Neural cell (in vitro differentiated cells): ENCODE data around the gene DIP2C. TPM values are rescaled to one million over a fixed set of nuclear protein-coding genes. Genes with fewer than 3 reads are reported as not detected.

Source experiments
- H2AFZ ChIP-seq: fragments of 200-600, 300-800 bp; sonication (generic), shearing (Covaris generic); 2 replicates; pipeline ENCODE4 v1.6.0; 2014; ENCODE audit warnings: low read depth, mild to moderate bottlenecking, antibody characterized with exemption, low read length, moderate library complexity
- H3F3A ChIP-seq: fragments of 200-600 bp; shearing (Covaris generic); 2 replicates; pipeline ENCODE4 v1.6.1; 2016; ENCODE audit warnings: mild to moderate bottlenecking, moderate library complexity, mixed read lengths, antibody characterized with exemption, low read length; ENCODE audit not compliant: insufficient read depth, poor library complexity, severe bottlenecking
- H3K27ac ChIP-seq: fragments of 200-600, 300-800 bp; sonication (generic), shearing (Covaris generic); 2 replicates; pipeline ENCODE4 v1.5.1; 2014; ENCODE audit warnings: mild to moderate bottlenecking, low read length, moderate library complexity
- H3K27me3 ChIP-seq: fragments of 300-800, 200-600 bp; sonication (generic), shearing (Covaris generic); 2 replicates; pipeline ENCODE4 v1.6.0; 2014; ENCODE audit warnings: mild to moderate bottlenecking, low read depth, low read length, moderate library complexity; ENCODE audit not compliant: insufficient read depth
- H3K36me3 ChIP-seq: fragments of 300-800, 200-600 bp; sonication (generic), shearing (Covaris generic); 2 replicates; pipeline ENCODE4 v1.5.1; 2014; ENCODE audit warnings: mild to moderate bottlenecking, antibody characterized with exemption, low read length, moderate library complexity; ENCODE audit not compliant: insufficient read depth
- H3K4me2 ChIP-seq: fragments of 300-800, 200-600 bp; sonication (generic), shearing (Covaris generic); 2 replicates; pipeline ENCODE4 v1.6.0; 2014; ENCODE audit warnings: mild to moderate bottlenecking, low read length
- H3K4me3 ChIP-seq: fragments of 300-800, 200-600 bp; sonication (generic), shearing (Covaris generic); 2 replicates; pipeline ENCODE4 v1.5.1; 2014; ENCODE audit warnings: mild to moderate bottlenecking, low read length, moderate library complexity
- H3K79me2 ChIP-seq: fragments of 200-600 bp; shearing (Covaris generic); replicated peaks from 2 replicates; pipeline ENCODE4 v1.6.0; 2014; ENCODE audit warnings: mild to moderate bottlenecking, low read length, moderate library complexity; ENCODE audit not compliant: insufficient read depth
- H3K9ac ChIP-seq: fragments of 300-800, 200-600 bp; sonication (generic), shearing (Covaris generic); 2 replicates; pipeline ENCODE4 v1.6.1; 2016; ENCODE audit warnings: mild to moderate bottlenecking, low read length, mixed read lengths
- H3K9me2 ChIP-seq: fragments of 200-600 bp; shearing (Covaris generic); 2 replicates; pipeline ENCODE4 v1.6.1; 2016; ENCODE audit warnings: mild to moderate bottlenecking, low read length, mixed read lengths; ENCODE audit not compliant: insufficient read depth
- H3K9me3 ChIP-seq: fragments of 200-600, 300-800 bp; sonication (generic), shearing (Covaris generic); 2 replicates; pipeline ENCODE4 v1.6.1; 2016; ENCODE audit warnings: mild to moderate bottlenecking, mixed run types, low read length, moderate library complexity, mixed read lengths
- H4K20me1 ChIP-seq: fragments of 200-600 bp; shearing (Covaris generic); 2 replicates; pipeline ENCODE4 v1.6.1; 2016; ENCODE audit warnings: mild to moderate bottlenecking, mixed run types; ENCODE audit not compliant: insufficient read depth
- EP300 ChIP-seq: fragments of 450-650 bp; conservative IDR thresholded peaks from 2 replicates; pipeline ENCODE4 v1.6.1; 2014; ENCODE audit warnings: antibody characterized with exemption, mild to moderate bottlenecking, moderate library complexity; ENCODE audit not compliant: poor library complexity, severe bottlenecking
- EZH2 ChIP-seq: fragments of 200-600, 300-800 bp; shearing (Covaris generic), sonication (generic); IDR thresholded peaks from 2 replicates; pipeline ENCODE4 v1.6.1; 2014; ENCODE audit warnings: antibody characterized with exemption, low read length, borderline replicate concordance, mild to moderate bottlenecking; ENCODE audit not compliant: insufficient read depth, poor library complexity, severe bottlenecking
- MXI1 ChIP-seq: fragments of 450-650 bp; conservative IDR thresholded peaks from 2 replicates; pipeline ENCODE4 v1.6.1; 2014; ENCODE audit warnings: antibody characterized with exemption, mild to moderate bottlenecking; ENCODE audit not compliant: poor library complexity, severe bottlenecking
- POLR2AphosphoS5 ChIP-seq: IDR thresholded peaks from 2 replicates; pipeline ENCODE4 v1.6.1; 2012
- RAD21 ChIP-seq: fragments of 450-650 bp; conservative IDR thresholded peaks from 2 replicates; pipeline ENCODE4 v1.6.1; 2014; ENCODE audit warnings: antibody characterized with exemption, mild to moderate bottlenecking, moderate library complexity
- SMC3 ChIP-seq: fragments of 450-650 bp; conservative IDR thresholded peaks from 2 replicates; pipeline ENCODE4 v1.6.1; 2014; ENCODE audit warnings: antibody characterized with exemption, mild to moderate bottlenecking, moderate library complexity; ENCODE audit not compliant: poor library complexity
- TAF1 ChIP-seq: IDR thresholded peaks from 2 replicates; pipeline ENCODE4 v1.6.1; 2012; ENCODE audit warnings: low read depth
- polyA plus RNA-seq: library from polyadenylated mRNA; depleted of rRNA; stranded (reverse); fragments of >200 nt; gene quantifications from 2 replicates; pipeline ENCODE4 v1.2.3, GENCODE V29; 2014
- TF ChIP-seq, protein P1 (sequence below): IDR thresholded peaks from 2 replicates; pipeline ENCODE4 v1.6.1; 2012; ENCODE audit warnings: borderline replicate concordance
- TF ChIP-seq, protein P2 (sequence below): fragments of 450-650 bp; IDR thresholded peaks from 2 replicates; pipeline ENCODE4 v1.5.1; 2014; ENCODE audit warnings: antibody characterized with exemption, mild to moderate bottlenecking, moderate library complexity; ENCODE audit not compliant: poor library complexity, severe bottlenecking

DIP2C gene
- polyA plus RNA-seq, 1 donor from 2014 or later: 24.1 TPM

DNA sequence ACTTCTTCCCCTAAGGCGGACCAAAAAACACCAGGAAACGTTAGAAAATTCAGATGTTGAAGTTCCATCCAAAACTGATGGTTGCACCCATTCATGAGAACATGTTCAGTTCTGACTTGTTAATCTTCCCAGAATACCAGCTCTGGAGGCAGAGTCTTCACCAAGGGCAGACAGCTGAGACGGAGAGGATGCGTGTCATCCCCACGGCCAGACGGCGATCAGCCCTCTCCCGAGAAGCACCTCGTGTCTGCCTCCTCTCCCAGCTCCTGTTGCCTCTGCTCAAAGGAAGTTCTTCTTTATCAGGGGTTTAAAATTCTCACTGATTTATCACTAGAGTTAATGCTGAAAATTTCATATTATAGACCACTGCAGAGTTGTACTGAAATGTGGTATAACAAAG, 284.5 kb downstream of the DIP2C start:
- Histone ChIP-seq H3K4me2 (no peak overlapping the region), H2AFZ (no peak overlapping the region), H3K9me3 (no peaks in the 10 kb centered on the region), H3F3A (no peaks in the 10 kb centered on the region), H3K9ac (no peak overlapping the region), H3K36me3 (peaks cover 4% of the 10 kb centered on the region), H3K27ac (no peak overlapping the region), H3K79me2 (no peaks in the 10 kb centered on the region), H3K4me3 (no peak overlapping the region), H4K20me1 (peaks cover 3% of the 10 kb centered on the region), H3K9me2 (no peaks in the 10 kb centered on the region), H3K27me3 (no peaks in the 10 kb centered on the region)
- no peak for TF ChIP-seq SMC3
- no peak for TF ChIP-seq RAD21
- TF ChIP-seq MXI1: no peak
- TF ChIP-seq POLR2AphosphoS5: no peak
- TF ChIP-seq EZH2: no peak
- no peak for TF ChIP-seq TAF1
- TF ChIP-seq EP300: no peak
- TF ChIP-seq, protein P1, sequence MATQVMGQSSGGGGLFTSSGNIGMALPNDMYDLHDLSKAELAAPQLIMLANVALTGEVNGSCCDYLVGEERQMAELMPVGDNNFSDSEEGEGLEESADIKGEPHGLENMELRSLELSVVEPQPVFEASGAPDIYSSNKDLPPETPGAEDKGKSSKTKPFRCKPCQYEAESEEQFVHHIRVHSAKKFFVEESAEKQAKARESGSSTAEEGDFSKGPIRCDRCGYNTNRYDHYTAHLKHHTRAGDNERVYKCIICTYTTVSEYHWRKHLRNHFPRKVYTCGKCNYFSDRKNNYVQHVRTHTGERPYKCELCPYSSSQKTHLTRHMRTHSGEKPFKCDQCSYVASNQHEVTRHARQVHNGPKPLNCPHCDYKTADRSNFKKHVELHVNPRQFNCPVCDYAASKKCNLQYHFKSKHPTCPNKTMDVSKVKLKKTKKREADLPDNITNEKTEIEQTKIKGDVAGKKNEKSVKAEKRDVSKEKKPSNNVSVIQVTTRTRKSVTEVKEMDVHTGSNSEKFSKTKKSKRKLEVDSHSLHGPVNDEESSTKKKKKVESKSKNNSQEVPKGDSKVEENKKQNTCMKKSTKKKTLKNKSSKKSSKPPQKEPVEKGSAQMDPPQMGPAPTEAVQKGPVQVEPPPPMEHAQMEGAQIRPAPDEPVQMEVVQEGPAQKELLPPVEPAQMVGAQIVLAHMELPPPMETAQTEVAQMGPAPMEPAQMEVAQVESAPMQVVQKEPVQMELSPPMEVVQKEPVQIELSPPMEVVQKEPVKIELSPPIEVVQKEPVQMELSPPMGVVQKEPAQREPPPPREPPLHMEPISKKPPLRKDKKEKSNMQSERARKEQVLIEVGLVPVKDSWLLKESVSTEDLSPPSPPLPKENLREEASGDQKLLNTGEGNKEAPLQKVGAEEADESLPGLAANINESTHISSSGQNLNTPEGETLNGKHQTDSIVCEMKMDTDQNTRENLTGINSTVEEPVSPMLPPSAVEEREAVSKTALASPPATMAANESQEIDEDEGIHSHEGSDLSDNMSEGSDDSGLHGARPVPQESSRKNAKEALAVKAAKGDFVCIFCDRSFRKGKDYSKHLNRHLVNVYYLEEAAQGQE: no peak
- TF ChIP-seq, protein P2, sequence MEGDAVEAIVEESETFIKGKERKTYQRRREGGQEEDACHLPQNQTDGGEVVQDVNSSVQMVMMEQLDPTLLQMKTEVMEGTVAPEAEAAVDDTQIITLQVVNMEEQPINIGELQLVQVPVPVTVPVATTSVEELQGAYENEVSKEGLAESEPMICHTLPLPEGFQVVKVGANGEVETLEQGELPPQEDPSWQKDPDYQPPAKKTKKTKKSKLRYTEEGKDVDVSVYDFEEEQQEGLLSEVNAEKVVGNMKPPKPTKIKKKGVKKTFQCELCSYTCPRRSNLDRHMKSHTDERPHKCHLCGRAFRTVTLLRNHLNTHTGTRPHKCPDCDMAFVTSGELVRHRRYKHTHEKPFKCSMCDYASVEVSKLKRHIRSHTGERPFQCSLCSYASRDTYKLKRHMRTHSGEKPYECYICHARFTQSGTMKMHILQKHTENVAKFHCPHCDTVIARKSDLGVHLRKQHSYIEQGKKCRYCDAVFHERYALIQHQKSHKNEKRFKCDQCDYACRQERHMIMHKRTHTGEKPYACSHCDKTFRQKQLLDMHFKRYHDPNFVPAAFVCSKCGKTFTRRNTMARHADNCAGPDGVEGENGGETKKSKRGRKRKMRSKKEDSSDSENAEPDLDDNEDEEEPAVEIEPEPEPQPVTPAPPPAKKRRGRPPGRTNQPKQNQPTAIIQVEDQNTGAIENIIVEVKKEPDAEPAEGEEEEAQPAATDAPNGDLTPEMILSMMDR: no peak

DNA sequence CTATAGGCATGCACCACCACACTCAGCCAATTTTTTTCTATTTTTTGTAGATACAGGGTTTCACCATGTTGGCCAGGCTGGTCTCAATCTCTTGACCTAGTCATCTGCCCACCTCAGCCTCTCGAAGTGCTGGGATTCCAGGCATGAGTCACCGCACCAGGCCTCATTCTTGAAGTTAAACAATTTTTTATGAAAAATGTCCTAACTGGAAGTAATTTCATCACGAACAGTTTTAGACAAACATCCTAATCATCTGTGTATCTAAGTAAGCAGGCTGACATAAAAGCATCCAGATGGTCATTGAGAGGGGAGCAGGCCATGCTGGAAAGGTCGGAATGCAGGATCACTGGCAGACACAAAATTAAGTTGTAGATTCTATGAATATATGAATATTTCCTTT, 285.1 kb downstream of the DIP2C start:
- Histone ChIP-seq H3K4me2 (no peak overlapping the region), H3F3A (no peaks in the 10 kb centered on the region), H2AFZ (no peak overlapping the region), H3K79me2 (no peaks in the 10 kb centered on the region), H4K20me1 (peaks cover 3% of the 10 kb centered on the region), H3K9me3 (no peaks in the 10 kb centered on the region), H3K27ac (no peak overlapping the region), H3K9ac (no peak overlapping the region), H3K9me2 (no peaks in the 10 kb centered on the region), H3K4me3 (no peak overlapping the region), H3K36me3 (peaks cover 4% of the 10 kb centered on the region), H3K27me3 (no peaks in the 10 kb centered on the region)
- TF ChIP-seq, protein P1: no peak
- TF ChIP-seq MXI1 (no peak), POLR2AphosphoS5 (no peak), SMC3 (no peak), RAD21 (no peak)
